ENCODE data around the gene FAM174C. TPM values are rescaled to one million over a fixed set of nuclear protein-coding genes. Genes with fewer than 3 reads are reported as not detected.

FAM174C gene
- total RNA-seq, 4 donors from 2014 or later: 44.3 to 72.5 (median 58.2) TPM

GRCh38 chr19:1266916-1267476 is 8.3 kb upstream of the FAM174C start:
- H3K4me3 ChIP-seq: peak overlapping the region; percentile 56
- 0% methylated on average over 18 of the region's 59 CpGs for WGBS
- peaks cover 91% of the 10 kb centered on the region for H3K4me1 ChIP-seq
- H3K27ac ChIP-seq: peak overlapping the region; percentile 92
- peaks cover 12% of the 10 kb centered on the region for H3K36me3 ChIP-seq
- peak in 1 of 2 donors; percentile 85 for DNase-seq (ENCODE audit: low spot score in 2 of 2)
- TF ChIP-seq EP300 (IDR thresholded peaks at IDR 0.05) (no peak), CTCF (IDR thresholded peaks at IDR 0.05) (peak; percentile 97 to 98)
- no peaks in the 10 kb centered on the region for H3K9me3 ChIP-seq
- H3K27me3 ChIP-seq: no peaks in the 10 kb centered on the region

GRCh38 chr19:1267477-1268225 is 7.7 kb upstream of the FAM174C start:
- no peak for TF ChIP-seq EP300 (IDR thresholded peaks at IDR 0.05)
- Histone ChIP-seq H3K9me3 (no peaks in the 10 kb centered on the region), H3K27ac (no peak overlapping the region), H3K4me3 (peak overlapping the region; percentile 56), H3K36me3 (peaks cover 19% of the 10 kb centered on the region), H3K27me3 (no peaks in the 10 kb centered on the region), H3K4me1 (peaks cover 91% of the 10 kb centered on the region)
- 6% methylated on average over 12 of the region's 35 CpGs for WGBS
- DNase-seq (ENCODE audit: low spot score in 2 of 2): peak in 1 of 2 donors; percentile 80

GRCh38 chr19:1268226-1269064 is 6.9 kb upstream of the FAM174C start:
- no peaks in the 10 kb centered on the region for H3K27me3 ChIP-seq
- H3K36me3 ChIP-seq: peaks cover 27% of the 10 kb centered on the region
- H3K4me1 ChIP-seq: peaks cover 91% of the 10 kb centered on the region
- DNase-seq (ENCODE audit: low spot score in 2 of 2): peak in 1 of 2 donors; percentile 81
- H3K4me3 ChIP-seq: peak overlapping the region; percentile 80
- peak overlapping the region; percentile 100 for H3K27ac ChIP-seq
- WGBS: 42% methylated on average over 40 of the region's 40 CpGs
- H3K9me3 ChIP-seq: no peaks in the 10 kb centered on the region
- TF ChIP-seq EP300 (IDR thresholded peaks at IDR 0.05) (no peak), POLR2A (IDR thresholded peaks at IDR 0.05) (no peak), POLR2AphosphoS5 (IDR thresholded peaks at IDR 0.05) (no peak), CTCF (IDR thresholded peaks at IDR 0.05) (no peak)

- WGBS: 2% methylated on average over 22 of the region's 50 CpGs
- DNase-seq (ENCODE audit: low spot score in 2 of 2): peak; percentile 100
Measured at GRCh38 chr19:1269065-1269477, 6.3 kb upstream of the FAM174C start, which contains the start of gene CIRBP. Gene CIRBP (plus strand): TSS chr19:1269332. CDS start chr19:1270934, 1,602 bp downstream.

More at GRCh38 chr19:1269065-1269477, 6.3 kb upstream of the FAM174C start, which contains the start of gene CIRBP:
- TF ChIP-seq POLR2A (IDR thresholded peaks at IDR 0.05) (peak; percentile 98 to 99), EP300 (IDR thresholded peaks at IDR 0.05) (no peak), POLR2AphosphoS5 (IDR thresholded peaks at IDR 0.05) (peak; percentile 99), CTCF (IDR thresholded peaks at IDR 0.05) (no peak)
- H3K36me3 ChIP-seq: peaks cover 33% of the 10 kb centered on the region
- H3K27ac ChIP-seq: peak within 1 kb of the TSS; percentile 100
- no peaks in the 10 kb centered on the region for H3K27me3 ChIP-seq
- peak within 1 kb of the TSS; percentile 80 for H3K4me3 ChIP-seq
- no peaks in the 10 kb centered on the region for H3K9me3 ChIP-seq
- H3K4me1 ChIP-seq: peaks cover 94% of the 10 kb centered on the region

All from suprapubic skin (tissue), 4 donors.